ENCODE data around the gene ADAD2. TPM values are rescaled to one million over a fixed set of nuclear protein-coding genes. Genes with fewer than 3 reads are reported as not detected.

ADAD2 gene
- total and polyA plus RNA-seq, 12 donors = 0.12 to 11.6 (median 0.63) TPM; not detected in 3

- intact Hi-C loops (cut with DNase I) = no loop called here
These were observed 47.2 kb downstream of the ADAD2 start for GRCh38 chr16:84237994-84238750.

GRCh38 chr16:84239141-84239769, 48.3 kb downstream of the ADAD2 start:
- H3K27me3 ChIP-seq = peaks cover 5% of the 10 kb centered on the region
- H3K36me3 ChIP-seq (replicated peaks in 1 of 2) = no peaks in the 10 kb centered on the region
- no peaks in the 10 kb centered on the region for H3K9me3 ChIP-seq (replicated peaks in 1 of 3)
- DNase-seq = no peak
- intact Hi-C loops (cut with DNase I) = no loop called here
- H3K4me3 ChIP-seq = no peak overlapping the region
- no peaks in the 10 kb centered on the region for H3K4me1 ChIP-seq (replicated peaks in 1 of 2)
- 41 to 49% (median 44%) methylated on average over 9 to 10 of the region's 10 CpGs for WGBS, 4 donors
- no peak for TF ChIP-seq CTCF (IDR thresholded peaks at IDR 0.05)
- TF ChIP-seq POLR2A (IDR thresholded peaks at IDR 0.05) = no peak
- H3K27ac ChIP-seq = no peak overlapping the region

More at GRCh38 chr16:84237994-84238750, 47.2 kb downstream of the ADAD2 start:
- 79 to 88% (median 85%) methylated on average over 13 to 17 of the region's 17 CpGs for WGBS, 4 donors
- Histone ChIP-seq H3K9me3 (replicated peaks in 1 of 3) (no peaks in the 10 kb centered on the region), H3K36me3 (replicated peaks in 1 of 2) (no peaks in the 10 kb centered on the region), H3K27me3 (peaks cover 5% of the 10 kb centered on the region), H3K4me3 (no peak overlapping the region), H3K27ac (no peak overlapping the region), H3K4me1 (replicated peaks in 1 of 2) (no peaks in the 10 kb centered on the region)
- no peak for DNase-seq
- no peak for TF ChIP-seq POLR2A (IDR thresholded peaks at IDR 0.05)
- no peak for TF ChIP-seq CTCF (IDR thresholded peaks at IDR 0.05)

GRCh38 chr16:84239909-84240308, 49.0 kb downstream of the ADAD2 start, which contains the start of gene KCNG4:
Gene KCNG4 (minus strand): TSS chr16:84240012. CDS start chr16:84237485, 2,527 bp downstream.
- Histone ChIP-seq H3K4me1 (replicated peaks in 1 of 2) (no peaks in the 10 kb centered on the region), H3K27me3 (peaks cover 5% of the 10 kb centered on the region), H3K4me3 (no peak within 1 kb of the TSS), H3K9me3 (replicated peaks in 1 of 3) (no peaks in the 10 kb centered on the region), H3K27ac (no peak within 1 kb of the TSS), H3K36me3 (replicated peaks in 1 of 2) (no peaks in the 10 kb centered on the region)
- TF ChIP-seq POLR2A (IDR thresholded peaks at IDR 0.05) (no peak), CTCF (IDR thresholded peaks at IDR 0.05) (no peak)
- intact Hi-C loops (cut with DNase I) = no loop called here
- peak in 2 of 7 donors; percentile 18 to 72 for DNase-seq
- 22 to 46% (median 42%) methylated on average over 6 to 7 of the region's 7 CpGs for WGBS, 4 donors

- H3K36me3 ChIP-seq (replicated peaks in 1 of 2) = no peaks in the 10 kb centered on the region
- no peaks in the 10 kb centered on the region for H3K4me1 ChIP-seq (replicated peaks in 1 of 2)
- intact Hi-C loops (cut with DNase I) = no loop called here
- DNase-seq = no peak
- no peaks in the 10 kb centered on the region for H3K9me3 ChIP-seq (replicated peaks in 1 of 3)
- peaks cover 5% of the 10 kb centered on the region for H3K27me3 ChIP-seq
- no peak overlapping the region for H3K4me3 ChIP-seq
- TF ChIP-seq POLR2A (IDR thresholded peaks at IDR 0.05) (no peak), CTCF (IDR thresholded peaks at IDR 0.05) (no peak)
- 71 to 92% (median 82%) methylated on average over 2 of the region's 2 CpGs for WGBS, 4 donors
- no peak overlapping the region for H3K27ac ChIP-seq
These were observed 49.5 kb downstream of the ADAD2 start for GRCh38 chr16:84240455-84240854.
